Measurements from ENCODE around the gene PTGR2.
"Not testable (repeated sequence)": the region's sequence is repeated elsewhere in the genome, so short reads cannot be mapped to it uniquely, and the experiment has no call there.

The PTGR2 gene

DNA sequence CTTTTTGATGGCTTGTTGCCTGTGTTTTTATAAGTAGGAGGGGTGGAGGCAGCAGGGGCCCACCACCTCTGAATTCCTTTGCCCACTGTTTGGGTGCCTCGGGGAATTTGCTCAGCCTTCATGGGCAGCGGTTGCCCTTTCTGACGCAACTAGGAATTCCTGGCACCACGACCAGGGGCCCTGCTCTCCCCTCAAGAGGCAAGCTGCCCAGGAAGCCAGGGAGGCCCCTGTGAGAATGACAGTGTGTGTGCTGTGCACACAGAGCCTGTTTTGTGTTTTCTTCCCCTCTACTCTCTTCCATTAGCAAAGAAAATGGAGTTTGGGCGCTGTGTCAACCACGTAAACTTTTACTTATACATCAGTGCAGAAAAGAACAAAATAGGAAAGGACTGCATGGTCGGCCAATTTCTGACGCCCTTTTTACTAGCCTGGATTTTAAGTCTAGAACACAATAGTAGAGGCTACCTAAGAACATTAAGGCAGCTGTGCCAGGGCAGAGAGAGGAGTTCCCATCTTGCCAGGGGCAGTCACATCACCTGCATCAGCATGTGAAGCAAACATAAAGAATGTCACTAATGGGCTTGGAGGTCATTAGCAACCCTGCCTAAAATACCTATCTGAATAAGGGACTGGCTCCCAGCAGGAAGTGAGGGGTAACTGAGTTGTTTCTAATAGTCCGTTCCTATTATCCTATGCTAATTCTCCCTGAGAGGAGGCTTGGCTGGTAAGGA is 17.9 kb upstream of the PTGR2 start:
- no peak for DNase-seq

DNA sequence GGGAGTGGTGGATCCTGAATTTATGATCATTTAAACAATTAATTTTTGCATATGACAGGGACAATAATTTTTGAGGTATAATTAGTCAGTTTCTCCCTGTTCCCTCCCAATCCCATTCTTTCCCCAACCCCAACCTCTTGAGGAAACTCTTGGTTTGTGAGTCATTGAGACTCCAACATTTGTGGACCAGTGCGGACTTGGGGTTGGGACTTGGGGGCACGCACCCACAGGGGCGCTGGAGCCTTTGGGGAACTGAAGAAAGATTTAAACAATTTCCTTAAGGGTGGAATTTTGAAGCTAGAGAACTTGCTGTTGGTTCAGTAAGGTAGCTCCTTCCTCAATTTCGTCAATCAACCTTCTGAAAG is 17.4 kb upstream of the PTGR2 start:
- DNase-seq: no peak

- not testable (repeated sequence) for DNase-seq
Measured at GRCh38 chr14:73838293-73839034, 13.2 kb upstream of the PTGR2 start.

DNA sequence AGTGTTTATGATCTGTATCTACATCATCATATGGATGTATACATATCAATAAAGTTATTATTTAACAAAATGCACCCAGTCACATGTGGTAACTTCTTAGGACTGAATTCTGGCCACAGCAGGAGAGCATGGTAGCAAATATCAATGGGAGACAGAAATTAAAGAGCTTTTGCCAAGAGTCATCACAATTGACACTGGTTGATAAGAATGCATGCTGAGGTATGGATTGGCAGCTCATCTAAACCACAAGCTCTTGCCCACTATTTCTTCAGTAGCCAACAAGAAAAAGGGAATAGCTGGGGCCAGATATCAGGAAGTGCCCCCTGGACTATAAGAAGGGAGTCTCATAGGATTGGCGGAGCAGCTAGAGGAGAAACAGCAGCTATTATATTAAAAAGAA is 9.4 kb upstream of the PTGR2 start:
- peak; percentile 79 for DNase-seq

- DNase-seq: no peak
Measured at GRCh38 chr14:73842851-73843250, 8.8 kb upstream of the PTGR2 start.

- DNase-seq: no peak
Measured at GRCh38 chr14:73843296-73843695, 8.3 kb upstream of the PTGR2 start.

GRCh38 chr14:73846947-73847346 is 4.7 kb upstream of the PTGR2 start:
- no peak for DNase-seq

DNA sequence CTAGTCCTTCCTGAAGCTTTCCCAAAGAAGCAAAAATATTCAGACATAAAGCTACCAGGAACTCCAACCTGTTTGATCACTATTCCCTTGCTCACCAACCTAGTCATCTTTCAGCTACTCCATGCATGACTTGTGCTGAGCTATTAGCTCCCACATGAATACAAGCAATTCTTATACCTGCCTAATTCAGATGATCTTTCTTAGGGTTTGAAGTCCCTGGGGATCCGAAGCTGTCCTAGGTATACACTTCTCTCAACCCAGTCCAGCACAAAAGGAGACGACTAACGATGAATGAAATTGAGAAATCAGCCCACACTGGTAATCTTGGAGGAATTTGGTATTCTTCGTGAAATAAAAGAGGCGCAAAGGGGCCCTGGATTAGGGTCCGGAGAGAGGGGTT is 631 bp upstream of the PTGR2 start:
- no peak for DNase-seq

DNA sequence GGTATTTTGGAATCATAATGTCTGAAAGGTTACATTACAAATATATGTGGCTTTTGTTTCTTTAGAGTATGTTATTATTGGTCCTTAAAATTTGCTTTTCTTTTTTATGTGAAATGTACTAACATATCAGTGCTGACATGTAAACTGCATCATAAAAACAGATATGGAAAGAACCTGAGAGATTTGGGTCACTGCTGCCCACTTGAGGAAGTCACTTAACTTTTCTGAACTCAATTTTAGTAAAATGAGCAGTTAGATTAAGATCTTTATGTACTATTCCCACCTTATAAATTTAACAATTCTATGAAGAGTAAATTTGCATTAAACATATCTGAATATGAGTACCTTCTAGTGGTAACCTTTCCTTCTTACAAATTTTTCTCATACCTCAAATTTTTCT is 7.5 kb downstream of the PTGR2 start:
- no peak for DNase-seq

DNA sequence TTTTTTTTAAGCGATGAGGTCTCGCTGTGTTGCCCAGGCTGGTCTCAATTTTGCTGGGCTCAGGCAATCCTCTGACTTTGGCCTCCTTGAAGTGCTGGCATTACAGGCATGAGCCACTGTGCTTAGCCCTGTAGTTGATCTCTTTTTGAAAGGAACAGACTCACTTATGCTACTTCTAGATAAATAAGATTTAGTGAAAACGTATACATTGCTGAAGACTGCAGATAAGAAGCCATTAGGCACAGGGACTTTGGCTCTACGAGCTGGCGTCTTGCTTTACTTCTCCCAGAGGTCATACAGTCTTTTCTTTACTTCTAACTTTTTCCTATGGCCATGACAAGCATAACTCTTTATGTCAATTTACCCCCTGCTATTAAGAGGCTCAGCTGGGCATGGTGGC is 9.4 kb downstream of the PTGR2 start:
- peak; percentile 90 for DNase-seq

GRCh38 chr14:73862480-73862879 is 10.8 kb downstream of the PTGR2 start:
- no peak for DNase-seq

- DNase-seq: no peak
Measured at GRCh38 chr14:73863209-73863608, 11.6 kb downstream of the PTGR2 start.

- DNase-seq: no peak
Measured at GRCh38 chr14:73865534-73866113, 14.0 kb downstream of the PTGR2 start.

DNA sequence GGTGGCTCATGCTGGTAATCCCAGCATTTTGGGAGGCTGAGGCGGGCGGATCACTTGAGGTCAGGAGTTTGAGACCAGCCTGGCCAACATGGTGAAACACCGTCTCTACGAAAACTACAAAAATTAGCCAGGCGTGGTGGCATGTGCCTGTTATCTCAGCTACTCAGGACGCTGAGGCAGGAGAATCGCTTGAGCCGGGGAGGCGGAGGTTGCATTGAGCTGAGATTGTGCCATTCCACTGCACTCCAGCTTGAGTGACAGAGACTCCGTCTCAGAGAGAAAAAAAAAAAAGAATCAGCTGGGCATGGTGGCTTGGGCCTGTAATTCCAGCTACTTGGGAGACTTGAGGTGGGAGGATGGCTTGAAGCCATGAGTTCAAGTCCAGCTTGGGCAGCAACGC is 18.1 kb downstream of the PTGR2 start:
- peak; percentile 46 for DNase-seq

GRCh38 chr14:73870525-73871235 is 19.0 kb downstream of the PTGR2 start:
- DNase-seq: no peak

DNA sequence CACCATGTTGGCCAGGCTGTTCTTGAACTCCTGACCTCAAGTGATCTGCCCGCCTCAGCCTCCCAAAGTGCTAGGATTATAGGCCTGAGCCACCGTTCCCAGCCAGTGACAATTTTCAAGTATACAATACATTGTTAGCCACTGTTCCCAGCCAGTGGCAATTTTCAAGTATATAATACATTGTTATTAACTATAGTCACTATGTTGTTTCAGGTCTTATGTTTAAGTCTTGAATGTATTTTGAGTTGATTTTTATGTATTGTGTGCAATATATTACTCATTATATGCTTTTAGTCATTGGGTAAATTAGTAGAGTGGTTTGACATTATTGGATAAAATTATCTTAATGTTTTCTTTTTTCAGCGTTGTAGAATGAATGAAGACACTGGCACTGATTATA is 22.0 kb downstream of the PTGR2 start:
- no peak for DNase-seq

DNA sequence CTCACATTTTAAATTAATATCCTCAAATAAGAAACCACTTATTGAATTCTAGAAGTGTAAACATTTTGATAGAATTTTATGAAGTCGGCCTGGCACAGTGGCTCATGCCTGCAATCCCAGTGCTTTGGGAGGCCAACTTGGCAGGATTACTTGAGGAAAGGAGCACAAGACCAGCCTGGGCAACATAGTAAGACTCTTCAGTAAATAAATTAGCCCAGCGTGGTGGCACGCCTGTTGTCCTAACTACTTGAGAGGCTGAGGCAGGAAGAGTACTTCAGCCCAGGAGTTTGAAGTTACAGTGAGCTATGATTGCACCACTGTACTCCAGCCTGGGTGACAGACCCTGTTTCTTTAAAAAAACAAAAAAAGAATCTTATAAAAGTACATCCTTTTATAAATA is 26.2 kb downstream of the PTGR2 start:
- DNase-seq: no peak

DNA sequence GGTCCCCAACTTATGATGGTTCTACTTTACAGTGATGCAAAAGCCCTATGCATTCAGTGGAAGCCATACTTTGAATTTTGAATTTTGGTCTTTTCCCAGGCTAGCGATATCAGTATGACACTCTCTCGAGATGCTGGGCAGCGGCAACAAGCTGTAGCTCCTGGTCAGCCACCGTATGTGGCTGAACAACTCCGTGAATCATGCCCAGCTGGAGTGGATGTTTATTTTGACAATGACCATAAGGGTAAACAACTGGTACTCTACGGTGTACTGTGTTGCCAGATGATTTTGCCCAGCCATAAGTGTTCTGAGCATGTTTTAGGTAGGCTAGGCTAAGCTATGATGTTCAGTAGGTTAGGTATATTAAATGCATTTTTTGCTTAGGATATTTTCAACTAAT is 26.8 kb downstream of the PTGR2 start:
- DNase-seq: no peak

GRCh38 chr14:73879027-73879426 is 27.4 kb downstream of the PTGR2 start:
- no peak for DNase-seq

DNA sequence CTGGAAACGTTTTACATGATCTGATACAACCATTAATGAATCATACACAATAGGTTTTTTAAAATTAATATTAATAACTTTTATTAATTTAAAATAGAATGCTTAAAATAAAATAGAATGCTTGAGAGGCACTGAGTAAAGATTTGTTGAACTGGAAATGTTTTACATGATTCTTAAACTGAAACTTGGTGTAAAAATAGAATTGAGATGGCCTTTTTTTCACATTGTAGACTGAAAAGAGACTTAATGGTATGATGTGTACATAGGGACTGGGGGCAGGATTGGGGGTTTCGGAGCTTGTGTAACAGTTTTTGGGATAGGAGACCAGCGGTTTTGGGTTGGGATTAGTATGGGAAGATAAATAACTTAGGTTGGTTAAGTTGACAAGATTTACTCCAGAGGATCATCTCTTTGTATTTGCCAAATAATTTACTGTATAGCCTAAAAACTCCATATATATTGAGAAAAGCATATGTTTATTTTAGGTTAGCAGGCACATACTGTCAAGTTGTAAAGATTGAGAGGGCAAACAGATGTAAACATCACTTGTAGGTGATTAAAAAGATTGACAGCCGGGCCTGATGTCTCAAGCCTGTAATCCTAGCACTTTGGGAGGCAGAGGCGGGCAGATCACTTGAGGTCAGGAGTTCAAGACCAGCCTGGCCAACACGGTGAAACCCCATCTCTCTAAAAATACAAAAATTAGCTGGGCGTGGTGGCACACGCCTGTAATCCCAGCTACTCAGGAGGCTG is 33.0 kb downstream of the PTGR2 start:
- DNase-seq: no peak

DNA sequence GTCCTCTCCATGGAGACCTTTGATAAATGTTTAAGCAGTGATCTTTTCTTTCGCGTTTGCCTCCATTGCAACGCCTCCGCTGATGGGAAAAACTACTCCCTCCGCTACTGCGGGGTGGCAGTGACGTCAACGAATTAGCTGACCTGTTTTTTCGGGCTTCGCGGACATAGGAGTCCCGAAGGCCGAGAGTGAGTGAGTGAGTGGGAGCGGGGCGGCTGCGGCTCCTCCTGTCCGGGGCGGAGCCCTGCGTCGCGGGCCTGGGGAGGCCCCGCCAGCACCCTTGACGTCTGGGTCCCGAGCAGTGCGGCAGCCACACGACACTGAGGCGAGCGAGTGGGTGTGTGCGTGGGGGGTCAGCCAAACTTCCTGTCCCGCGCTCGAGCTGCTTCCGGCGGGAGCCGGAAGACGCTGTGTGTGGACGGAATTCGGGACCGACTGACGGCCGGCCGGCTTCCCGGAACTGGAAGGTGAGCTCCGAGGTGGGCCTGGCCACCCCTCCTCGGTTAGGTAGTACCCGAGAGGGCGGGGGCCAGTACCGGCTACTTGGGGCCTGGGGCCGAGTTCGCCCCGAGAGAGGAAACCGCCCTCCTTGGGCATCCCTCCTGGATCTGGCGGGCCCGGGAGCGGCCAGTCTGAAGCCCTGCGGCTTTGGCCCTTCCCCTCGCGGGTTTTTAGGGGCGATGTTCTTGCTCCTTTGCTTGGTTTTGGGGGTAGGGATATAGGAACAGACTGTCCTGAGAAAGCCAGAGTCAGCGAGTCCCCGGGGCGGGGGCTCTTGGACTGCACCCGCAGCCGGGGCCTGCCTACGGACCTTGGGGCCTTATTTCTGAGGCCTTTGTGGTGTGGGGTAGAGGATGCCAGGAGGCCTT is 35.1 kb downstream of the PTGR2 start, which contains the start of gene ZNF410:
ZNF410 (plus strand) TSS at position 411 of the 869 bp plus-strand sequence. CDS start 5,317 bp downstream, outside the sequence.
- peak; percentile 97 for DNase-seq

DNA sequence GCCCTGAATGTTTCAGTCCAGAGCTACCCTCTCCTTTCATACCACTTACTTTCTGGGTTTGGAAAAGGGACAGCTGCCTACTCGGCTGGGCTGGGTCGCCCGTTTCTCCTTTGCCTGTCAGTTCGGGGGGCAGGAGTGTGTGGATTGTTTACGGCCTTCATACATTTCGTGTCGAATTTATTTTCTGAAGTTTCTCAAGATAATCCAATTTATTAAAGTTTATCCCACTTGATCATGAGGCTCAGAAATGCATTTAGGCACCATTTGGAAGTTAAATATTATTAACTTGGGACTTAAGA is 35.6 kb downstream of the PTGR2 start:
- peak; percentile 39 for DNase-seq

All from hematopoietic multipotent progenitor cell treated with erythropoietin and hydrocortisone succinate and interleukin-3 and kit ligand, for 6 days (in vitro differentiated cells).